Left ventricle myocardium inferior (tissue), 1 donor: ENCODE data around the gene RTN4R. TPM values are rescaled to one million over a fixed set of nuclear protein-coding genes. Genes with fewer than 3 reads are reported as not detected.
"Not testable (repeated sequence)": the region's sequence is repeated elsewhere in the genome, so short reads cannot be mapped to it uniquely, and the experiment has no call there.

Experiments
- DNase-seq: peaks from one replicate; pipeline ENCODE4 v3.0.0-alpha.2; 2020
- H3K27ac ChIP-seq: fragments of 200-600 bp; replicated peaks from 2 replicates; pipeline ENCODE4 v1.8.0; 2021
- H3K27me3 ChIP-seq: fragments of 200-600 bp; 2 replicates; pipeline ENCODE4 v1.8.0; 2021; ENCODE audit warnings: low read depth
- H3K36me3 ChIP-seq: fragments of 200-600 bp; 2 replicates; pipeline ENCODE4 v1.8.0; 2021
- H3K4me1 ChIP-seq: fragments of 200-600 bp; 2 replicates; pipeline ENCODE4 v1.8.0; 2021
- H3K4me3 ChIP-seq: fragments of 200-600 bp; 2 replicates; pipeline ENCODE4 v1.8.0; 2021; ENCODE audit warnings: mild to moderate bottlenecking, moderate library complexity
- H3K9me3 ChIP-seq: fragments of 200-600 bp; replicated peaks from 2 replicates; pipeline ENCODE4 v1.8.0; 2021
- intact Hi-C: fragments of 100-400 bp; cut with micrococcal nuclease; formaldehyde crosslinking; loops from one replicate; pipeline ENCODE4 v1.11.0; 2022
- total RNA-seq: library from RNA; stranded (reverse); fragmentation: NEBNext Ultra II Directional; extraction: Animal tissue kit (Norgen Biotek cat#: 25700); gene quantifications from one replicate; pipeline ENCODE4 v1.2.1, GENCODE V29; 2021
- TF ChIP-seq, protein P1 (sequence below): fragments of 200-600 bp; IDR thresholded peaks from 2 replicates; pipeline ENCODE4 v1.8.0; 2021; ENCODE audit warnings: antibody characterized with exemption, mild to moderate bottlenecking, borderline replicate concordance
- donor health status: DM: no; HTN: yes; CAD: no; lungs with severe emphysema.

RTN4R gene
- total RNA-seq, 1 donor from 2014 or later: 0.96 TPM

DNA sequence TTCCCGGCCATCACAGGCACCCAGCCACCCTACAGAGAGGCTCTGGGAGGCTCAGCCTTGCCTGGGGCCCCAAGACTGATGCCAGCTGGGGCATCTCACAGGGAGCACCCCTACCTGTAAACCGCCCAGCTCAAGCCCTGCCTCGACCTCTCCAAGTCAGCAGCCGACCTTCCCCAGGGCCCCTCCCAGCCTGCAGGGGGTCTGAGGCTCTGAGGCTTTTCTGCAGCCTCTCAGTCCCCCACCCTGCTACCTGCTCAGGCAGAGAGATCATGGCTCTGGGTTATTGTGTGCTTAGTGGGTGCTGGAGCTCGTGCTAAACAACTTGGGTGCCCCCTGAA, 23.1 kb upstream of the RTN4R start:
- DNase-seq: no peak
- TF ChIP-seq, protein P1, sequence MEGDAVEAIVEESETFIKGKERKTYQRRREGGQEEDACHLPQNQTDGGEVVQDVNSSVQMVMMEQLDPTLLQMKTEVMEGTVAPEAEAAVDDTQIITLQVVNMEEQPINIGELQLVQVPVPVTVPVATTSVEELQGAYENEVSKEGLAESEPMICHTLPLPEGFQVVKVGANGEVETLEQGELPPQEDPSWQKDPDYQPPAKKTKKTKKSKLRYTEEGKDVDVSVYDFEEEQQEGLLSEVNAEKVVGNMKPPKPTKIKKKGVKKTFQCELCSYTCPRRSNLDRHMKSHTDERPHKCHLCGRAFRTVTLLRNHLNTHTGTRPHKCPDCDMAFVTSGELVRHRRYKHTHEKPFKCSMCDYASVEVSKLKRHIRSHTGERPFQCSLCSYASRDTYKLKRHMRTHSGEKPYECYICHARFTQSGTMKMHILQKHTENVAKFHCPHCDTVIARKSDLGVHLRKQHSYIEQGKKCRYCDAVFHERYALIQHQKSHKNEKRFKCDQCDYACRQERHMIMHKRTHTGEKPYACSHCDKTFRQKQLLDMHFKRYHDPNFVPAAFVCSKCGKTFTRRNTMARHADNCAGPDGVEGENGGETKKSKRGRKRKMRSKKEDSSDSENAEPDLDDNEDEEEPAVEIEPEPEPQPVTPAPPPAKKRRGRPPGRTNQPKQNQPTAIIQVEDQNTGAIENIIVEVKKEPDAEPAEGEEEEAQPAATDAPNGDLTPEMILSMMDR: no peak
- Histone ChIP-seq H3K9me3 (no peaks in the 10 kb centered on the region), H3K27me3 (peaks cover 30% of the 10 kb centered on the region), H3K4me1 (no peaks in the 10 kb centered on the region), H3K4me3 (no peak overlapping the region), H3K27ac (no peak overlapping the region), H3K36me3 (no peaks in the 10 kb centered on the region)
- intact Hi-C loops: no loop called here

DNA sequence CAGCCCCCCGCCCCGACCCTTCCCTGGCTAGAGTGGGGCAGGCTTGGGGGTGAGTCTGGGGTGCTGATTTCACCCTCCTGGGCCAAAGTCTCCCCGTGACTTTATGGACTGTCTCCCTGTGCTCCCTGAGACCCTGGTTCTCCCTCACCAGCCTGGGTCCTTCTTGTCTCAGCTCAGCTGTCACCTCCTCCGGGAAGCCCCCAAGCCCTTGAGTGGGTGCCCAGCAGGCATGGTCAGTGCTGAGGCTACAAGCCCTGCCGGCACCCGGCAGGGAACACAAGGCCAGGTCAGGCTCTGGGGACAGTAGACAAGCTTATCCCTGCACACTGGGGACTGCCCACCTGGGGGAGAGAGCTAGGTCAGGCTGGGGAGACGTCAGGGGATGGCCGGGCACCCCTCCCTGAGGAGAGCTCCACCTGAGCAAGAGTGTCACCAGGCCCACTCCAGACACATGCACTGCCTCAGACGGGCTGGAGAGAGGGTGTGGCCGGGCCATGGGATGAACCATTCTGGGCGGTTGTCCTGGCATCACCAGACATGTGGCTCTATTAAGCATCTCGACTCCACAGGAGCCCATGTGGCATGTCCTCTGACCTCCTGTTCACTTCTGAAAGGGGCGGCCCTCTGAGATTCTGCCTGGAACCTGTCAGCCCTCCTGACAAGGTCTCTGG, 22.6 kb upstream of the RTN4R start:
- Histone ChIP-seq H3K4me1 (no peaks in the 10 kb centered on the region), H3K9me3 (no peaks in the 10 kb centered on the region), H3K27me3 (peaks cover 30% of the 10 kb centered on the region), H3K4me3 (no peak overlapping the region), H3K27ac (no peak overlapping the region), H3K36me3 (no peaks in the 10 kb centered on the region)
- TF ChIP-seq, protein P1: no peak
- no peak for DNase-seq
- intact Hi-C loops: no loop called here

DNA sequence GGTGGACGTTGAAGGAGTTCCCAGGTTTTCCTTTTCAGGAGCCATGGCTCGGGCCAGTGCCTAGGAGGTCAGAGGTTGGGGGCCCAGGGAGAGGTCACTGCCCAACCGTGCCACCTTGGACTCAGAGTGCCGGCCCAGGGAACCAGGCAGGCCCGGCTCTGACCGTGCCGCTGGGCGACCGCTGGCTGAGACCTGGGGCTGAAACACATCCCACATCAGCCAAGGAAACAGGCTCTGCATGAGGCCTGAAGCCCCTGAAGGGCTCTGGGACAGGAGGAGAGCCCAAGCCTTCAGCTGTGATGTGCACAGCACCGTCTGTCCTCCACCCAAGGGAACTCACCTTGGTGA, 21.9 kb upstream of the RTN4R start:
- Histone ChIP-seq H3K9me3 (no peaks in the 10 kb centered on the region), H3K4me3 (no peak overlapping the region), H3K4me1 (no peaks in the 10 kb centered on the region), H3K27me3 (peaks cover 30% of the 10 kb centered on the region), H3K27ac (no peak overlapping the region), H3K36me3 (no peaks in the 10 kb centered on the region)
- intact Hi-C loops: no loop called here
- DNase-seq: no peak
- TF ChIP-seq, protein P1: no peak

DNA sequence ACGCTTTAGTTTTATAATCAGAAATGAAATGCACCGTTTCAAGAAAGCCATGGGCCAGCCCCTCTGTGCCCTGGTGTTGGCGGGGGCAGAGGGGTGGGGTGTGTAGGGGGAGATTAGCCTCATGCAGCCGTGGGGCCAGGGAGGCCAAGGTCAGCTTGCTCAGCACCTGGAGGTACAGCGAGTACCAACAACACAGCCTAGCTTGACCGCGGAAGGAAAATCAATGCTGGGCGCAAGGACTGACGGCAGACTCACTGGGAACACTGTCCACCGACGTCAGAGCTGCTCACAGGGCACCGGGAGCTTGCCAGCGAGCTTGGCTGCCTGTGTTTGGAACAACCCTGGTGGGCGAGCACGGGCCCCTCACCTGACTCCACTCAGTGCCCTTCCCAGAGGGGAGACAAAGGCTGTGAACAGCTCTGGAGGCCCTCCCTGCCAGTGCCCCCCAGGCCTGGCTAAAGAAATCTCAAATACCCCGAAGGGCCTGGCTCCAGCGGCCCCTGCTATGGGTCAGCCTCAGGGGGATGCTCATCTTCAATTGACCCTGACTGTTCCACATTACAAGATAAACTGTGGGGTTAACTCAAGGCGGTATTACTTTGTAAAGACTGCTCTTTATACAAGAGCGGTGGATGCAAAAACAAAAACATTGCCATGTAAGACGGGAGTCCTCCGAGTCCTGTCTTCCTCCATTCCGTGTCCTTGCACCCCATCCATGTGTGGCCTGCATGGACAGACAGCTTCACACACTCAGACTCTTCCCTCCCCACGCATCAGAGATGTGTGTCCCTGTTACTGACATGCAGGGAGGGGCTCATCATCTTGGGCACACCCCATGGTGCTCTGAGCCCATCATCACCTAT, 21.3 kb upstream of the RTN4R start:
- H3K9me3 ChIP-seq, DNase-seq, H3K36me3 ChIP-seq, H3K4me1 ChIP-seq, H3K27ac ChIP-seq, H3K4me3 ChIP-seq: not testable (repeated sequence)
- intact Hi-C loops: loop anchor here (5.0 kb wide), 1 partner anchor 132 kb away; no protein-coding TSS in a partner anchor
- peaks cover 30% of the 10 kb centered on the region for H3K27me3 ChIP-seq

DNA sequence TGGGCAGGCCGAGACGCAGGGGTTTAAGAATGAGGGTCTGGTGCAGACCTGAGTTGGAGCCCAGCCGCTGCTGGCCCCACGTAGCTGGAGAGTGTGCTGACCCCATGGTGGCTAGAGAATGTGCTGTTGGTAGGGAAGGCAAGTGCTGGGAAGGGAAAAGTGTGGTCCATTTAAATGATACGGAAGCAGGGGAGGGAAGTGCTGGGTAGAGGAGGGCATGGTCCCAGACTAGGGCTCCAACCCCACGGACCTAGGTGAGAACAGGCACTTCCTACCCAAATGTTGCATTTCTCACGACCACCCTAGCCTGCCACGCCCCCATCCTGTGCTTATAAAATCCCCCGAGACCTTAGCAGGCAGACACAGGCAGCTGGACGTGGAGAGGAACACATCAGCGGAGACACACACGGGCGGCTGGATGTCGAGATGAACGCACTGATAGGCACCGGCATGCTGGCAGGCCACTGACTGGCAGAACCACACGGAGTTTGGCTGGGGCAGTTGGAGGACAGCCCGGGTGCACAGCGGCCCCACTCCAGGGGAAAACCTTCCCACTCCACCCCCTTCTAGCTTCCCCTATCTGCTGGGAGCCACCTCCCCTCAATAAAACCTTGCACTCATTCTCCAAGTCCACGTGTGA, 18.8 kb upstream of the RTN4R start:
- not testable (repeated sequence) for H3K36me3 ChIP-seq, H3K4me1 ChIP-seq, H3K4me3 ChIP-seq, H3K27ac ChIP-seq, DNase-seq, H3K9me3 ChIP-seq
- intact Hi-C loops: loop anchor here (5.0 kb wide), 1 partner anchor 130 kb away; no protein-coding TSS in a partner anchor
- H3K27me3 ChIP-seq: peaks cover 30% of the 10 kb centered on the region

DNA sequence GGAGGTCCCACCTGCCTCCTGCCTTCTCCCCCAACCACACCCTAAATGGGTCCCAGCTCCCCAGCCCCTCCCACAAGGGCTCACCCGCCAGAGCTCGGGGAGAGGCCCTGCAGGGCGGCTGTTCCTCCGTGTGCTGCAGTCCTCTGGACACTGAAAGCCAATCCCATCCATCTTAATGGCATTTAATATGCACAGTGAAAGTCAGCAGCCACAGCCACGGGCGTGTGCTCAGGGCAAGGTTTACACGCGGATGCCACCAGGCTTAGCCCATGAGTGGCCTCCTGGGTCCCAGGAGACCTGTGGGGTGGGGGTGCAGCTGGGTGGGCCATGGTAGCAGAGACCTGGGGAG, 18.2 kb upstream of the RTN4R start:
- not testable (repeated sequence) for H3K27ac ChIP-seq, H3K4me1 ChIP-seq, H3K4me3 ChIP-seq, H3K9me3 ChIP-seq, DNase-seq, H3K36me3 ChIP-seq
- intact Hi-C loops: loop anchor here (5.0 kb wide), 1 partner anchor 129 kb away; no protein-coding TSS in a partner anchor
- peaks cover 29% of the 10 kb centered on the region for H3K27me3 ChIP-seq
